Stimulated activated naive CD4-positive, alpha-beta T cell treated with Interleukin-2 at 50 U/mL for 16 hours (primary cell): ENCODE results near the gene ADARB2.

Source experiments
- DNase-seq: peaks from one replicate; lab custom pipeline; 2025; lab: John Stamatoyannopoulos, UW

ADARB2 gene

GRCh38 chr10:1615186-1615954, 122.0 kb downstream of the ADARB2 start:
- no peak for DNase-seq

DNA sequence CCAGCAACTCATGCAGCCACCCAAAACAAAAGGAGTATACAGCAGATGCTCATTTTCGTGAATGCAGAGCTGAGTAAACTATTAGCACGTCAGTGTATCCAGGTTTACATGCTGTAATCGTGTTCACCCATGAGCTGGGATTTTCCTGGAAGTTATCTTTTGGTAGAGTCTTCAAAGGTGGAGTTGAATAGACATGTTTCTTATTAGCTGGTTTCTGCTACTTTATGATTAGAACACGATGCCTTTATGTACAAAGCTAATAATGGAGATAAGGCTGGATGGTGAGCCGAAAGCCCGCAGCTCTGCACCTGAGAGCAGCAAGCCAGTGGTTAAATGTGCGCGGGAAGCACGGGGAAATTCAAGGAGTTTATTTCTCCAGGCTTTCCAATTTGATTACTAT, 123.8 kb downstream of the ADARB2 start:
- DNase-seq = no peak

- no peak for DNase-seq
Observed at GRCh38 chr10:1612908-1613307, 124.4 kb downstream of the ADARB2 start.

DNA sequence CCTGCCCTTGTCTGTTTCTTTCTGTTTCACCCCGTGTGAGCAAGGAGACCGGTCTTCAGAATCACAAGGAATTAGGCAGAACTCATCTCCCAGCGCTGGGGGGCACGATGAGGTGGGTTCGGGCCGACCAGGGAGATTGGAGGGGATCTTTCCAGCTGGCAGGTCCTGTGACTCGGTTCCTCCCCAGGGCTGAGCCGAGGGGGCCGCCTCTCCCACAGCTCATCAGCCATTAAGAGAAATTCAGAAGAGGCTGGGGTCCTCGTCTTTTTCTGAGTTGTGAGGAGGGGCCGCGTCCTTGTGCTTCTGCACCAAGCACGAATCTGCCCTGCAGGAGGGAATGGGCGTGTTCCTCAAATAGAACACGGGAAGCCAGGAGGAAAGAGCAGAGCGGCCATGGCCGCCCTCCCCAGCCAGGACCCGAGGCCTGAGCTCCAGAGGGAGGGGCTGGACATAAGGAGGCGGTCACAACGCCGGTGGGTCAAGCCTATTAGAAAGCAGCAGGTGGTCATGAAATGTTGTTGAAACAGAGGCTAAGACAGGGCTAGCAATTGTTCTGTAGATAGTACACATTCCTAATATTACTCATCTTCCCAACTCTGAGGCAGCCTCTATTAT, 125.3 kb downstream of the ADARB2 start:
- no peak for DNase-seq

GRCh38 chr10:1610986-1611770, 126.1 kb downstream of the ADARB2 start:
- no peak for DNase-seq

- no peak for DNase-seq
Observed at GRCh38 chr10:1609648-1609970, 127.7 kb downstream of the ADARB2 start.

- no peak for DNase-seq
Observed at GRCh38 chr10:1608851-1609647, 128.3 kb downstream of the ADARB2 start.

DNA sequence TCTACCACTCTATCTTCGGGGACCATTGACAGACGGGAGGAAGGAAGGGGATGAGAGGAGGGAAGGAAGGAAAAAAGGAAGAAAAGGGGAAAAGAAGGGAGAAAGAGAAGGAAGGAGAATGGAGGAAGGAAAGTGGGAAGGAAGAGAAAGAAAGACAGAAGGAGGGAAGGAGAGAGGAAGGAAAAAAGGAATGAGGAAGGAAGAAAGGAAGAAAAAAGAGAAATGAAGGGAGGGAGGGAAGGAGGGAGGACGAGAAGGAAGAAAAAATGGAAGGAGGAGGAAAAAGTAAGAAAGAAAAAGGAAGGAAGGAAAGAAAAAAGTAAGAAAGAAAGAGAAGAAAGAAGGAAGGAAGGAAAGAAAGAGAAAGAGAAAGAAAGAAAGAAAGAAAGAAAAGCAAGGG, 128.9 kb downstream of the ADARB2 start:
- DNase-seq = no peak

DNA sequence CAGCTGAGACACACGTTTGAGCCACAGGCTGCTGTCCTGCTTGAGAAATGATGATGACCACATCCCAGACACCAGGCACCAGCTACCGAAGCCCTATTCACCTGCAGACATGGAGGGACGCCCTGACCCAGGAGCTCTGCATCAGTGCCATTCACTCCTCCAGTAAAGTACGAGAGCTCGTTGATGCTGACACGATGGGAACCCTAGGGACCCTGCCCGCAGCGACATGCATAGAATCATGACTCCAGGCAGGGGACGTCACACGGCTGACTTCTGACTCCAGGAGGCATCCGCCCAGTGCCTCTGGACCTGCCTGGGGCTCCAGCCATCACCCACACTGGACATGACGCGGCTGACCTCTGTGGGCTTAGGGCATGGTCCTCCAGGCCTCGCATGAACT, 129.9 kb downstream of the ADARB2 start:
- no peak for DNase-seq

DNA sequence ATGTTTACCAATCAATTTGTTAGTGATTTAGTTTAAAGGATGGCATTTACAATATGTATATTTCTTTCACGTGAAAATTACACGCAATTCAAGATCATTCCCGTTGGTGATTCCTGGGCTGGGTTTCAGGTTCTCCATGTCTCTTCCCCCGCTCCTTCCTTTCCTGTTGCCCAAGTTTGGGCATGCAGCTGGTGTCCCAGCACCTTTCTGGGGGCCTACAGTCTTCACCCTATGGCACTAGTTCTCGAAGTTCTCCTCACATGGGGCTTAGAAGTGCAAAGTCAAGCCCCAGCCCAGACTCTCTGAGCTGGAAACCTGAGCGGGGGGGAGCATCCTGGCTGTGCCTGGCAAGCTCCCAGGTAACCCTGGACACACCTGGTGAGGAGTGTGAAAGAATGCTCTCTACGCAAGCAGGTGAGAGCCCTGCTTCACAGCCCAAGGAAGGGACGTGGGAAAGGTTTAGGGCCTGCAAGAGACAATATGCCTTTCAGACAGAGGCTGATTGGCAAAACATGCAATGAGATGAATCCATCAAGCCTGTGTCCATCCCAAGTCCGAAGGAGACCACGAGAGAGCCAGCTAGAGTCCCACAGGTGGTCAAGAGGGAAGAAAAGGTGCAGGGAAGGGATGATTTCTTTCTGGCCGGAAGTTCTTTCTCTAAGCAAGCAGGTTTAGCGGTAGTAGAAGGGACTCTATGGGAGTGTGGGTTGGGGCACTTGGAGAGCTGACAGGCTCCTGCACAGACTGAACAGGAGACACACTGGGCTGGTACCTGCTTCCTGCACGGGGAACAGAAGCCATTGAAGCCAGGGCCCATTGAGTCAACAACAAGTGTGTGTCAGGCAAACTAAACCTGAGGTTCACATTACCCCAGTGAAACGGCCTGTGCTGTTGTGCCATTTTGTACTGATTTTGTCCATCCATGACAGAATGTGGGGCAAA, 131.1 kb downstream of the ADARB2 start:
- no peak for DNase-seq

GRCh38 chr10:1605121-1605520, 132.2 kb downstream of the ADARB2 start:
- no peak for DNase-seq

GRCh38 chr10:1604246-1604645, 133.1 kb downstream of the ADARB2 start:
- DNase-seq = no peak

DNA sequence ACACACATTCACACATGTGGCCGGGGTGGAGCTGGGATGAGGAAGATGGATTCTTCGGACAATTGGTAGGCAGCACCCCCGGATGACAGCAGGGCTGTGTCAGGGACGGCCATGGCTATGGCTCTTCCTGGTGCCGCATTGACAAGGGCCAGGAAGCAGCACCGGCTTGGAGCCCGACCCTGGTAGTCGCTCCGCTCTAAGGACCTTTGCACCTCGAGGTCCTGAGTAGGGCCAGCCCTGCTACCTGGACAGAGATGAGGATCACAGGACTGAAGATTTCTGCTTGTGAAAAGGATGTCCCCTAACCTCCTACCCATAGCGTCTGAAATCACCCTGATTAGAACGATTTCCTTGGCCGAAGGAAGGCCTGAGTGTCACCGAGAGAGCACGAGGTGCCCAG, 134.1 kb downstream of the ADARB2 start:
- DNase-seq = no peak

DNA sequence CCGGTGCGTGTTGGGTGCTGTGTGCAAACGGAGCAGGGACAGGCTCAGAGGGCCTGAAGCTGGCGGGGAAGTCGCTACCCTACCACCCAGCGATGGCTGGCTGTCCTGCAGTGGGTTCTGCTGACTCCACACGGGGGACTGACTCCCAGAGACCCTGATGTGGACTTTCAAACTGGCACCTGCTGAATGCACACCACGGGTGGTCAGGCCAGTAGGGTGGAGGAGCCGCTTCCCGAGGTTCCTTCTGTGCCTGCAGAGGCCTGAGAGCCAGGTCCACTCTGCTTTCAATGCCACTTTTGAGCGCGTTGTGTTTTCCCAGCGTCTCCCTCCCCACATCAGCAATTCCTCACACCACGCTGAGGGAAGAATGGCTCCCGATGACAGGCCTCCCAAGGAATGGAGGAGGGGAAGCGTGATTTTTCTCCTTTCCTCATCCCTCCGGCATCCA, 135.3 kb downstream of the ADARB2 start:
- DNase-seq = no peak

- no peak for DNase-seq
Observed at GRCh38 chr10:1601406-1601805, 135.9 kb downstream of the ADARB2 start.

GRCh38 chr10:1600861-1601260, 136.5 kb downstream of the ADARB2 start:
- no peak for DNase-seq

GRCh38 chr10:1598393-1599153, 138.8 kb downstream of the ADARB2 start:
- no peak for DNase-seq

- no peak for DNase-seq
Observed at GRCh38 chr10:1597370-1598146, 139.8 kb downstream of the ADARB2 start.

GRCh38 chr10:1596482-1597099, 140.7 kb downstream of the ADARB2 start:
- no peak for DNase-seq
